ENCODE results near the gene IFT22.
"Not testable (repeated sequence)": the region's sequence is repeated elsewhere in the genome, so short reads cannot be mapped to it uniquely, and the experiment has no call there.

DNA sequence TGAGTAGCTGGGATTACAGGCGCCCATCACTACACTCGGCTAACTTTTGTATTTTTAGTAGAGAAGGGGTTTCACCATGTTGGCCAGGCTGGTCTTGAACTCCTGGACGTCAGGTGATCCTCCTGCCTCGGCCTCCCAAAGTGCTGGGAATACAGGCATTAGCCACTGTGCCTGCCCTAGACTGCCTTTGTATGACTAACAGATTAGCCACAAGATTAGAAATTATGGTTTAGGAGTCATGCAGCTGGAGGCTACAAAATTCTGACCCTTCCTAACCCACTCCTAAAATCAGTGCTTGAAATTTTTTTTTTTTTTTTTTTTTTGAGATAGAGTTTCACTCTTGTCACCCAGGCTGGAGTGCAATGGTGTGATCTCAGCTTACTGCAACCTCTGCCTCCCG, 29.0 kb downstream of the IFT22 start:
- TF ChIP-seq, protein P1, sequence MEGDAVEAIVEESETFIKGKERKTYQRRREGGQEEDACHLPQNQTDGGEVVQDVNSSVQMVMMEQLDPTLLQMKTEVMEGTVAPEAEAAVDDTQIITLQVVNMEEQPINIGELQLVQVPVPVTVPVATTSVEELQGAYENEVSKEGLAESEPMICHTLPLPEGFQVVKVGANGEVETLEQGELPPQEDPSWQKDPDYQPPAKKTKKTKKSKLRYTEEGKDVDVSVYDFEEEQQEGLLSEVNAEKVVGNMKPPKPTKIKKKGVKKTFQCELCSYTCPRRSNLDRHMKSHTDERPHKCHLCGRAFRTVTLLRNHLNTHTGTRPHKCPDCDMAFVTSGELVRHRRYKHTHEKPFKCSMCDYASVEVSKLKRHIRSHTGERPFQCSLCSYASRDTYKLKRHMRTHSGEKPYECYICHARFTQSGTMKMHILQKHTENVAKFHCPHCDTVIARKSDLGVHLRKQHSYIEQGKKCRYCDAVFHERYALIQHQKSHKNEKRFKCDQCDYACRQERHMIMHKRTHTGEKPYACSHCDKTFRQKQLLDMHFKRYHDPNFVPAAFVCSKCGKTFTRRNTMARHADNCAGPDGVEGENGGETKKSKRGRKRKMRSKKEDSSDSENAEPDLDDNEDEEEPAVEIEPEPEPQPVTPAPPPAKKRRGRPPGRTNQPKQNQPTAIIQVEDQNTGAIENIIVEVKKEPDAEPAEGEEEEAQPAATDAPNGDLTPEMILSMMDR (IDR thresholded peaks at IDR 0.05): not testable (repeated sequence)
- not testable (repeated sequence) for TF ChIP-seq POLR2A (IDR thresholded peaks at IDR 0.05); POLR2AphosphoS5 (IDR thresholded peaks at IDR 0.05; ENCODE audit: insufficient read depth in 1 of 2, low read depth in 1 of 2)
